Fibroblast of villous mesenchyme (primary cell): ENCODE results near the gene SH3TC2. TPM values are rescaled to one million over a fixed set of nuclear protein-coding genes. Genes with fewer than 3 reads are reported as not detected.

Experiments
- DNase-seq: peaks from one replicate; pipeline ENCODE4 v3.0.0-alpha.2; 2010; ENCODE audit warnings: low read depth
- H3K4me3 ChIP-seq: 2 replicates; pipeline ENCODE4 v1.5.1; 2011; ENCODE audit warnings: low read depth, mild to moderate bottlenecking, low read length
- CTCF ChIP-seq: IDR thresholded peaks from 2 replicates; pipeline ENCODE4 v1.5.1; 2012; ENCODE audit warnings: low read depth, mild to moderate bottlenecking, low read length; ENCODE audit not compliant: insufficient read depth
- total RNA-seq: library from RNA; depleted of rRNA; stranded (reverse); fragments of >200 nt; gene quantifications from 2 replicates; pipeline ENCODE4 v1.2.3, GENCODE V29; 2012

The SH3TC2 gene
- total RNA-seq, 1 donor, result 13.4 TPM

DNA sequence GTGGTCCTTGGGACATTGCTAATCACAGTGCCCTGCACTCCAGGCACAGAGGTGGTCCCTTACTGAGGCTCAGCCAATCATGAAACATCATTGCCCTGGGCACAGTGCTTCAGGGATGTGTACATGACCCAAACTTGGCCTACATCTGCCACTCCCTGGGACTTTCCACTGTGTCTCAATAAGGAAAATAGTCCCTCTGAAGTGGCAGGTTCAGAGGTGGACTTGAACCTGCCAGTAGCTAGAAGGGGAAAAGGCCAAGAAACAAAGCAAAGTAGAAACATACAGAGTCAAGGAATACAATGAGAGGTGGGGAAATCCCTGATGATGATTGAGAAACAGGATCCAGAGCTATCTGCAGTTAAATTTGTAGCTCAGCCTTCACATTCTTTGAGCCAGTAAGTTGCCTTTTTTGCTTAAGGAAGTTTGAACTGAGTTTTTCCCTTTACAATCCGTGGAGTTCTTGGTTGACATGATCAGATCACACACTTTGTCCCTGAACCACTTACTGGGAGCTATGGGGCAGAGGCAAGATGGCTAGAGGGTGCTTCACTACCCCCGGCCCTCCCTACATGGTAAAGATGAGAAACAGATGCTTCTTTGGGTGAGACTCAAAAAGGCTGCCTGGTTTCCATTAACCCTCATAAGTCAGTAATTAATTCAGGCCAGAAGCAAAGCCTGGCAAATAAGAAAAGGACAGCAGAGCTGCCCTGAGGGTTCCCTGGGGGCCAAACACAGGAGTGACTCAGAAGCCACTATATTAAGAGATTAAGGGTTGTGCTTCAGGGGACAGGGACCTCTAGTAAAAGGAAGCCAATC lies 57.6 kb downstream of the SH3TC2 start:
- no peak for TF ChIP-seq CTCF
- peak; percentile 71 for DNase-seq

GRCh38 chr5:149004559-149004958 lies 58.3 kb downstream of the SH3TC2 start:
- no peak for TF ChIP-seq CTCF
- DNase-seq, result no peak
- H3K4me3 ChIP-seq, result no peak overlapping the region

More for the DNA sequence above, 57.6 kb downstream of the SH3TC2 start:
- H3K4me3 ChIP-seq, result no peak overlapping the region

DNA sequence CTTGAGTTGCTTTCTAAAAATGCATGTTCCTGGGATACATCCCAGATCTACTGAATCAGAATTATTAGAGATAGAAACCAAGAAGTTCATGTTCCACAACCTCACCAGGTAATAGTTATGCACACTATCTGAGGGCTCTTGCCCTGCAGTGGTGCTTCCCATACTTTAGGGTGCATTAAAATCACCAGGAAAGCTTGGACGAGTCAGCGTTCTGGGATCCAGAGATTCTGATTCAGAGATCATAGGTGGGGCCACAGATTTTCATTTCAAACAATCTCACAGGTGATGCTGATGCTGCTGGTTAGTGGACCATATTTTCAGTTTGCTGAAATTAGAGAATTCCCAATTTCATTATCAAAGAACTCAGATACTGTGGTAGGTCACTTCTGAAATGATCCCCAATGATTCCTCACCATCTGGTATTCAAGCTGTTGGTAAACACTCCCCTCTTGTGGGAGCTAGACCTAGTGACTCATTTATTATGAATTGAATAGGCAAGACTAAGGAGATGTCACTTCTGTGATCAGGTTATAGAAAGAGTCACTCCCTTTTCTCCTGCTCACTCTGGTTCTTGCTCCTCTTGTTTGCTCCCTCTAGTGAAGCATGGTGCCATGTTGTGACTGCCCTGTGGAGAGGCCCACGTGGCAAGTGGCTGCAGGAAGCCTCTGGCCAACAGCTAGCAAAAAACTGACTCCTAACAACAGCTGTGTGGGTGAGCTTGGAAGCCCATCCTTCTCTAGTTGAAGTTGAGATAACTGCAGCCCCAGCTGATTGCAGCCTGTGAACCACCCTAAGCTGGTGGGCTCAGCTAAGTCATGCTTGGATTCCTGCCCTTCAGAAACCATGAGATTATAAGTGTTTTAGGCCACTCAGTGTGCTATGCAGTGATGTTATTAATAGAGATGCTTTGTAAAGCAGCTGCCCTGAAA lies 59.8 kb downstream of the SH3TC2 start:
- no peak overlapping the region for H3K4me3 ChIP-seq
- DNase-seq, result peak; percentile 63
- peak; percentile 11 for TF ChIP-seq CTCF

- DNase-seq, result peak; percentile 98
- H3K4me3 ChIP-seq, result no peak overlapping the region
- TF ChIP-seq CTCF, result no peak
These were observed 60.8 kb downstream of the SH3TC2 start for GRCh38 chr5:149002053-149002452.

GRCh38 chr5:149001162-149001561 lies 61.7 kb downstream of the SH3TC2 start:
- no peak overlapping the region for H3K4me3 ChIP-seq
- TF ChIP-seq CTCF, result no peak
- DNase-seq, result no peak

- no peak overlapping the region for H3K4me3 ChIP-seq
- DNase-seq, result no peak
- no peak for TF ChIP-seq CTCF
These were observed 63.1 kb downstream of the SH3TC2 start for GRCh38 chr5:148999741-149000140.
